Tibial artery (tissue), 4 donors: ENCODE results near the gene ZNG1B.
"Not testable (repeated sequence)": the region's sequence is repeated elsewhere in the genome, so short reads cannot be mapped to it uniquely, and the experiment has no call there.

Source experiments
- DNase-seq, 2 donors: peaks; one replicate each; pipeline ENCODE4 v3.0.0-alpha.2; 2019
- H3K27ac ChIP-seq, 2 donors: fragments of 200-600 bp; sonication (generic) in 1 of 2; 1 replicate in 1 of 2; 2 replicates in 1 of 2; pipeline ENCODE4 v1.5.1; 2018 to 2019; ENCODE audit warnings: mild to moderate bottlenecking in 1 of 2
- H3K27me3 ChIP-seq, 2 donors: fragments of 200-600 bp; sonication (generic) in 1 of 2; one replicate each; pipeline versions ENCODE4 v1.5.1 to v1.6.0; 2016 to 2019
- H3K36me3 ChIP-seq, 3 donors: fragments of 200-600 bp; sonication (generic) in 2 of 3; one replicate each; pipeline ENCODE4 v1.5.1; 2016 to 2019; ENCODE audit warnings: mild to moderate bottlenecking in 2 of 3
- H3K4me1 ChIP-seq, 4 donors: fragments of 200-600 bp; sonication (generic) in 2 of 4; 1 replicate in 3 of 4; 2 replicates in 1 of 4; pipeline ENCODE4 v1.5.1; 2016 to 2019
- H3K4me3 ChIP-seq, 2 donors: fragments of 200-600 bp; sonication (generic) in 1 of 2; 1 replicate in 1 of 2; 2 replicates in 1 of 2; pipeline ENCODE4 v1.5.1; 2018 to 2019; ENCODE audit warnings: mild to moderate bottlenecking in 2 of 2
- H3K9me3 ChIP-seq, 3 donors: fragments of 200-600 bp; sonication (generic) in 1 of 3; one replicate each; pipeline ENCODE4 v1.5.1; 2016 to 2019
- intact Hi-C: fragments of 100-400 bp; cut with DNase I; formaldehyde crosslinking; loops from one replicate; pipeline ENCODE4 v1.15.0; 2023; ENCODE audit warnings: low total_unique reads

Gene ZNG1B

GRCh38 chr2:113465770-113466169 lies 28.3 kb downstream of the ZNG1B start:
- H3K4me3 ChIP-seq, H3K27me3 ChIP-seq, H3K27ac ChIP-seq, H3K4me1 ChIP-seq, intact Hi-C loops, H3K36me3 ChIP-seq, H3K9me3 ChIP-seq, DNase-seq: not testable (repeated sequence)

GRCh38 chr2:113476688-113477368 lies 39.3 kb downstream of the ZNG1B start:
- H3K36me3 ChIP-seq, intact Hi-C loops, H3K4me1 ChIP-seq, H3K4me3 ChIP-seq, H3K27me3 ChIP-seq, DNase-seq, H3K27ac ChIP-seq, H3K9me3 ChIP-seq: not testable (repeated sequence)

- H3K9me3 ChIP-seq, H3K4me1 ChIP-seq, intact Hi-C loops, H3K36me3 ChIP-seq, DNase-seq, H3K4me3 ChIP-seq, H3K27ac ChIP-seq: not testable (repeated sequence)
- peaks cover 0 to 16% of the 10 kb centered on the region in 2 donors for H3K27me3 ChIP-seq
Measured at GRCh38 chr2:113496527-113496926, 59.0 kb downstream of the ZNG1B start.

- H3K27ac ChIP-seq, H3K4me3 ChIP-seq, DNase-seq, H3K36me3 ChIP-seq, H3K9me3 ChIP-seq, intact Hi-C loops: not testable (repeated sequence)
- peaks cover 3 to 31% of the 10 kb centered on the region in 2 donors for H3K27me3 ChIP-seq
- H3K4me1 ChIP-seq, result peaks cover 0 to 14% (median 7%) of the 10 kb centered on the region in 4 donors
Measured at GRCh38 chr2:113498365-113498764, 60.9 kb downstream of the ZNG1B start, which contains the start of gene FOXD4L1. Gene FOXD4L1, plus strand, starts transcription at chr2:113498665. Its CDS starts 592 bp downstream, at chr2:113499257.

- H3K36me3 ChIP-seq, H3K4me3 ChIP-seq, H3K27ac ChIP-seq, DNase-seq, H3K9me3 ChIP-seq, intact Hi-C loops: not testable (repeated sequence)
- Histone ChIP-seq H3K27me3 (peaks cover 3 to 40% of the 10 kb centered on the region in 2 donors), H3K4me1 (peaks cover 0 to 22% (median 10%) of the 10 kb centered on the region in 4 donors)
Measured at GRCh38 chr2:113499019-113499885, 61.8 kb downstream of the ZNG1B start.

GRCh38 chr2:113499886-113500722 lies 62.6 kb downstream of the ZNG1B start:
- Histone ChIP-seq H3K4me1 (peaks cover 0 to 22% (median 10%) of the 10 kb centered on the region in 4 donors), H3K27me3 (peaks cover 3 to 42% of the 10 kb centered on the region in 2 donors)
- H3K27ac ChIP-seq, H3K4me3 ChIP-seq, H3K36me3 ChIP-seq, DNase-seq, H3K9me3 ChIP-seq, intact Hi-C loops: not testable (repeated sequence)

DNA sequence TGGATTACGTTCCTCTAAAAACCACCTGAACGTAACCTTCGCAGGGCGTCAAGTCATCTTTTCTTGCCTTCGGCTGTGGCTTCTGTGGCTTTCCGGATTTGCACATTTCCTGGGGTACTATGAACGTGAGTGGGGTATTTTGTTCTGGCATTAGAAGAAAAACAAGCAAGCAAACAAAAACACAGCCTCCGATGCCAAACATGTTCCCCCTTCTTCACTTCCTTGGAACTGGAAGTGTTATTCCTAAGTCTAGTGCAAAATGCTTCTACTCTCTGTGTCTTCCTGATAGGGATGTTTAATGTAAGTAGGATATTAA lies 63.2 kb downstream of the ZNG1B start:
- H3K27ac ChIP-seq, H3K9me3 ChIP-seq, H3K4me3 ChIP-seq, H3K36me3 ChIP-seq, intact Hi-C loops, DNase-seq: not testable (repeated sequence)
- Histone ChIP-seq H3K27me3 (peaks cover 3 to 45% of the 10 kb centered on the region in 2 donors), H3K4me1 (peaks cover 0 to 22% (median 10%) of the 10 kb centered on the region in 4 donors)

GRCh38 chr2:113502216-113503093 lies 65.0 kb downstream of the ZNG1B start:
- H3K27ac ChIP-seq, DNase-seq, H3K9me3 ChIP-seq, H3K36me3 ChIP-seq, intact Hi-C loops: not testable (repeated sequence)
- peak overlapping the region; percentile 41 to 57 for H3K4me3 ChIP-seq
- peaks cover 0 to 22% (median 10%) of the 10 kb centered on the region in 4 donors for H3K4me1 ChIP-seq
- peaks cover 3 to 45% of the 10 kb centered on the region in 2 donors for H3K27me3 ChIP-seq

DNA sequence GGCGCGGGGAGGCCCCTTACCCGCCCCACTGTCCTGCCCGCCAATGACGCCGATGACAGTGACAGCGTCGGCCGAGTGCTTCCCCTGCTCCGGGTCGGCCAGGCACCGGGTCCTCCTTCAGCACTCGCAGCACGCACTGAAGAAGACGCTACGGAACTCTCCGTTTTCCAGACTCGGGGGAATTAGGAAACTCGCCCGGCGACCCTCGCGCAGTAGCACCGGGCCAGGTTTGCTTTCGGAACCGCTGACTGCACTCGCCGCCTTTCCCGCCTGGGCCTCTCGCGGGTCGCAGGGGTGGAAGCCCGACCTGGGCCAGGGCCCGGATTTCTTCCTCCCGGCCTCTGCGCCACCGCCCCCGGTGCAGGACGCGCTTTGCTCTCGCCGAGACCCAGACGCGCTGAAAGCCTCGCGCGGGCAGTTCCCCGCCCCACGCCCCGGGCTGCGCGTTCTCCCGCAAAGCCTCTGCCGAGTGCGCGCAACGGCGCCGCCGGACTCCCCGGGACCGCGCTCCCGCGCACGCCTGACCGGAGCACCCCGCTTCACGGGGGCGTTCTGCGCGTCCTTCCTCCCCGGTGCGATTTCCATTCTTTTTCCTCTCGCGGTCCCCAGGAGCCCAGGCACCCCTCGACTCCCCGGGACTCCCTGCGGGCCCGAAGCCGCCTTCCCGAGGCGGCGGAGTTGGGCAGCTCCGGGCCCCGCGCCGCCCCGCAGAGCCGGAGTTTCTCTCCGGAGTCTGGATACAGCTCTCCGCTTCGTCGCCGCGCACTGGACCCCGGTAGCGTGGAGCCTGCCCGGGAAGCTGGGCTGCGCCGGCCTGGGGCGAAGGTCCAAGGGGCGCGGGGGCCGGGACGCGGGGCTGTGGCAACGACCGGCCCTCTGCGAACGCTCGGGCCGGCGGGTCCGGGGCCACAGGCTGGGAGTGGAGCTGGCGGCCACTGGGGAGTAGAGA lies 65.9 kb downstream of the ZNG1B start:
- H3K27ac ChIP-seq, intact Hi-C loops, H3K36me3 ChIP-seq, H3K9me3 ChIP-seq: not testable (repeated sequence)
- H3K4me1 ChIP-seq, result peaks cover 0 to 22% (median 10%) of the 10 kb centered on the region in 4 donors
- peak overlapping the region; percentile 41 to 57 for H3K4me3 ChIP-seq
- H3K27me3 ChIP-seq, result peaks cover 3 to 52% of the 10 kb centered on the region in 2 donors
- DNase-seq, result peak in 1 of 2 donors; percentile 33

- H3K9me3 ChIP-seq, H3K27ac ChIP-seq, H3K36me3 ChIP-seq, intact Hi-C loops, DNase-seq: not testable (repeated sequence)
- peaks cover 0 to 22% (median 10%) of the 10 kb centered on the region in 4 donors for H3K4me1 ChIP-seq
- H3K4me3 ChIP-seq, result peak overlapping the region; percentile 41 to 57
- H3K27me3 ChIP-seq, result peaks cover 3 to 52% of the 10 kb centered on the region in 2 donors
Measured at GRCh38 chr2:113504081-113504480, 66.6 kb downstream of the ZNG1B start.

GRCh38 chr2:113507394-113508140 lies 70.1 kb downstream of the ZNG1B start:
- H3K9me3 ChIP-seq, intact Hi-C loops, H3K36me3 ChIP-seq, DNase-seq, H3K27ac ChIP-seq, H3K4me3 ChIP-seq: not testable (repeated sequence)
- peaks cover 0 to 16% (median 7%) of the 10 kb centered on the region in 4 donors for H3K4me1 ChIP-seq
- H3K27me3 ChIP-seq, result peaks cover under 1 to 35% of the 10 kb centered on the region in 2 donors
